ENCODE data around the gene ARHGAP24. TPM values are rescaled to one million over a fixed set of nuclear protein-coding genes. Genes with fewer than 3 reads are reported as not detected.
"Not testable (repeated sequence)": the region's sequence is repeated elsewhere in the genome, so short reads cannot be mapped to it uniquely, and the experiment has no call there.

Gene ARHGAP24
- total and polyA plus RNA-seq, 2 donors from 2014 or later = 78.1 to 94.7 TPM

DNA sequence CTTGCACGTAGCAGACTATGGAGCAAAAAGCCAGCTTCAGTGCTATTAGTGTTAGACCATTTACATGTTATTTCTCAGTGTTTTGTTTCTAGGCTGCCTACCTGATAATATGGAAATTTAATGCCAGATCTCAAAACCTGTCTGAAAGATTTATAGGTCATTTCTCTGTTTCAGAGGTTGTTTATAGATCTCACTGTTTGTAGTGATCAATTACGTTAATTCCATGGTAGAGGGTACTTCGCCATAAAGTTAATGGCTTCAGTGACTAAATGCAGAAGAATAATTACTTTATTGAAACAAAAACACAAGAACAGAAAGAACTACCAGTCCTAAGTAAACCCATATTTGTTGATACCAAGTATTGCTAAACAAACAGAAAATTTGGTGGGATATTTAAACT is 420.8 kb downstream of the ARHGAP24 start:
- H3K27ac ChIP-seq (ENCODE audit: low read depth in 2 of 2, low read length in 2 of 2) = no peak overlapping the region
- no peaks in the 10 kb centered on the region for H3K27me3 ChIP-seq (ENCODE audit: control insufficient read depth, insufficient read depth, low read length)

DNA sequence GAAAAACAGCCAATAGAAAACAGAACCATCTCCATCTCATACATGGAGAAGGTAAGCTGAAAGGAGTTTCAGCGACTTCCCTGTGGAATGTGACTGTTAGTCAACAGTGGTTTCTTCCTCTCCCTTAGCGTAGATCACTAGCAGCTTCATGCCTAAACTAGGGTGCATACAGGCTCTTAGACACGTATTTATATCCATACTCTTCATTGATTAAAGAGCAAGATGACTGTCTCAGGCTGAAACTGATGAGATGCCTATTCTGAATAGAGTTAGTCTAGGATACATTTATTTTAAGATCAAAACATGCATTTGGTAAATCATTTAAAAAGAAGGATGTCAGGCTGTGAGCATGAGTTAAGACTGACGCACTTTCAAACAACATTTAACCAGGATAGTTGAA is 423.3 kb downstream of the ARHGAP24 start:
- intact Hi-C loops (cut with DNase I) = no loop called here
- FAIRE-seq = no peak

More for the DNA sequence above, 420.8 kb downstream of the ARHGAP24 start:
- Histone ChIP-seq H3K4me3 (ENCODE audit: low read length in 3 of 3) (no peak overlapping the region), H3K9me3 (ENCODE audit: control insufficient read depth in 2 of 3, insufficient read depth in 1 of 3, low read length in 3 of 3) (no peaks in the 10 kb centered on the region), H3K36me3 (ENCODE audit: control insufficient read depth in 2 of 3, insufficient read depth in 3 of 3, low read length in 3 of 3) (no peaks in the 10 kb centered on the region), H3K9ac (ENCODE audit: low read length in 3 of 3) (no peak overlapping the region), H3K4me1 (ENCODE audit: control insufficient read depth in 2 of 3, insufficient read depth in 2 of 3, low read depth in 1 of 3, low read length in 3 of 3) (peaks cover 0 to 8% (median 2%) of the 10 kb centered on the region in 3 donors)
- DNase-seq (no peak), FAIRE-seq (no peak)
- intact Hi-C loops (cut with DNase I) = no loop called here
- TF ChIP-seq, protein P1, sequence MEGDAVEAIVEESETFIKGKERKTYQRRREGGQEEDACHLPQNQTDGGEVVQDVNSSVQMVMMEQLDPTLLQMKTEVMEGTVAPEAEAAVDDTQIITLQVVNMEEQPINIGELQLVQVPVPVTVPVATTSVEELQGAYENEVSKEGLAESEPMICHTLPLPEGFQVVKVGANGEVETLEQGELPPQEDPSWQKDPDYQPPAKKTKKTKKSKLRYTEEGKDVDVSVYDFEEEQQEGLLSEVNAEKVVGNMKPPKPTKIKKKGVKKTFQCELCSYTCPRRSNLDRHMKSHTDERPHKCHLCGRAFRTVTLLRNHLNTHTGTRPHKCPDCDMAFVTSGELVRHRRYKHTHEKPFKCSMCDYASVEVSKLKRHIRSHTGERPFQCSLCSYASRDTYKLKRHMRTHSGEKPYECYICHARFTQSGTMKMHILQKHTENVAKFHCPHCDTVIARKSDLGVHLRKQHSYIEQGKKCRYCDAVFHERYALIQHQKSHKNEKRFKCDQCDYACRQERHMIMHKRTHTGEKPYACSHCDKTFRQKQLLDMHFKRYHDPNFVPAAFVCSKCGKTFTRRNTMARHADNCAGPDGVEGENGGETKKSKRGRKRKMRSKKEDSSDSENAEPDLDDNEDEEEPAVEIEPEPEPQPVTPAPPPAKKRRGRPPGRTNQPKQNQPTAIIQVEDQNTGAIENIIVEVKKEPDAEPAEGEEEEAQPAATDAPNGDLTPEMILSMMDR (IDR thresholded peaks at IDR 0.05; ENCODE audit: borderline replicate concordance, extremely low read depth, insufficient read depth) = no peak

DNA sequence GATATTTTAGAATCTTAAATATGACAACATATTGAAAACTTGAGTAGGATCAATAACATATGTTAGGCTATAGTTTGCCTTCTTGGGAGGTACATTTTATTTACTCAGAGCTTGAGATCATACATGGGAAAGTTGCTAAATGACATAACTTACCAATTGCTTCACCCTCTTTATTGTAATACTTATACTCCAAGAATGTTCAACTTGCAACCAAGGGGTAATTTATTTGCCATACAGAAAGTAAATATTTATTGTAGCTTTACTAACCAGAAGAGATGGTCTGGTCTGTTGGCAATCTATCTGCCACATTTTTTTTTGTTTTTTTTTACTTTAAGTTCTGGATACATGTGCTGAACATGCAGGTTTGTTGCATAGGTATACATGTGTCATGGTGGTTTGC is 426.6 kb downstream of the ARHGAP24 start:
- Histone ChIP-seq H3K27ac (ENCODE audit: low read depth in 2 of 2, low read length in 2 of 2) (no peak overlapping the region), H3K36me3 (ENCODE audit: control insufficient read depth in 2 of 3, insufficient read depth in 3 of 3, low read length in 3 of 3) (no peaks in the 10 kb centered on the region), H3K4me3 (ENCODE audit: low read length in 3 of 3) (no peak overlapping the region), H3K4me1 (ENCODE audit: control insufficient read depth in 2 of 3, insufficient read depth in 2 of 3, low read depth in 1 of 3, low read length in 3 of 3) (peaks cover 0 to 29% (median 7%) of the 10 kb centered on the region in 3 donors), H3K9me3 (ENCODE audit: control insufficient read depth in 2 of 3, insufficient read depth in 1 of 3, low read length in 3 of 3) (no peaks in the 10 kb centered on the region), H3K27me3 (ENCODE audit: control insufficient read depth, insufficient read depth, low read length) (no peaks in the 10 kb centered on the region), H3K9ac (ENCODE audit: low read length in 3 of 3) (no peak overlapping the region)
- TF ChIP-seq, protein P1 (IDR thresholded peaks at IDR 0.05; ENCODE audit: borderline replicate concordance, extremely low read depth, insufficient read depth) = no peak
- intact Hi-C loops (cut with DNase I) = no loop called here
- no peak for DNase-seq
- FAIRE-seq = no peak

More for the DNA sequence above, 423.3 kb downstream of the ARHGAP24 start:
- no peak for DNase-seq
- no peaks in the 10 kb centered on the region for H3K36me3 ChIP-seq (ENCODE audit: control insufficient read depth in 2 of 3, insufficient read depth in 3 of 3, low read length in 3 of 3)
- H3K27me3 ChIP-seq (ENCODE audit: control insufficient read depth, insufficient read depth, low read length) = no peaks in the 10 kb centered on the region
- TF ChIP-seq, protein P1 (IDR thresholded peaks at IDR 0.05; ENCODE audit: borderline replicate concordance, extremely low read depth, insufficient read depth) = no peak
- H3K9ac ChIP-seq (ENCODE audit: low read length in 3 of 3) = no peak overlapping the region
- peak overlapping the region; percentile 13 to 51 for H3K27ac ChIP-seq (ENCODE audit: low read depth in 2 of 2, low read length in 2 of 2)
- H3K4me3 ChIP-seq (ENCODE audit: low read length in 3 of 3) = no peak overlapping the region
- peaks cover 0 to 16% (median 2%) of the 10 kb centered on the region in 3 donors for H3K4me1 ChIP-seq (ENCODE audit: control insufficient read depth in 2 of 3, insufficient read depth in 2 of 3, low read depth in 1 of 3, low read length in 3 of 3)
- H3K9me3 ChIP-seq (ENCODE audit: control insufficient read depth in 2 of 3, insufficient read depth in 1 of 3, low read length in 3 of 3) = no peaks in the 10 kb centered on the region

DNA sequence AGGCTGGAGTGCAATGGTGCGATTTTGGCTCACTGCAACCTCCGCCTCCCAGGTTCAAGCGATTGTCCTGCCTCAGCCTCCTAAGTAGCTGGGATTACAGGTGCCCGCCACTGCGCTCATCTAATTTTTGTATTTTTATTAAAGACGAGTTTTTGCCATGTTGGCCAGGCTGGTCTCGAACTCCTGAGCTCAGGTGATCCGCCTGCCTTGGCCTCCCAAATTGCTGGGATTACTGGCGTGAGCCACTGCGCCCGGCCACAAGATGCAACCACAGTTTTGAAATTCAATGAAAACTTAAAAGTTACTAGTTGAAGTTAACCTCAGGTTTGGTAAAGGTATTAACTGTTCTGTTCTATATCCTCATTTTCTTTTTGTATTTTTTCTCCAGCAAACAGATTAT is 427.7 kb downstream of the ARHGAP24 start:
- peaks cover 0 to 28% (median 10%) of the 10 kb centered on the region in 3 donors for H3K4me1 ChIP-seq (ENCODE audit: control insufficient read depth in 2 of 3, insufficient read depth in 2 of 3, low read depth in 1 of 3, low read length in 3 of 3)
- H3K4me3 ChIP-seq (ENCODE audit: low read length in 3 of 3); DNase-seq; H3K9me3 ChIP-seq (ENCODE audit: control insufficient read depth in 2 of 3, insufficient read depth in 1 of 3, low read length in 3 of 3); H3K9ac ChIP-seq (ENCODE audit: low read length in 3 of 3); FAIRE-seq; H3K36me3 ChIP-seq (ENCODE audit: control insufficient read depth in 2 of 3, insufficient read depth in 3 of 3, low read length in 3 of 3); intact Hi-C loops (cut with DNase I); H3K27me3 ChIP-seq (ENCODE audit: control insufficient read depth, insufficient read depth, low read length); H3K27ac ChIP-seq (ENCODE audit: low read depth in 2 of 2, low read length in 2 of 2): not testable (repeated sequence)
